A549 (cell line): ENCODE results near the gene NPRL2. TPM values are rescaled to one million over a fixed set of nuclear protein-coding genes. Genes with fewer than 3 reads are reported as not detected.

Source experiments
- ATAC-seq, 2 experiments: fragments of 200-7000 bp in 1 of 2; fragments of >200 bp in 1 of 2; cut with Nextera tagmentation in 1 of 2; cut with Tn5 transposase in 1 of 2; 3 replicates each; pipeline versions ENCODE4 v1.8.0 to v1.9.1; 2018 to 2020; ENCODE audit warnings: mild to moderate bottlenecking in 1 of 2, moderate library complexity in 1 of 2
- CTCF ChIA-PET: fragments of 300-600 bp; sonication (Branson Sonifier 250); formaldehyde crosslinking; extraction: SDS; loops from one replicate; lab custom pipeline; 2021; ENCODE audit warnings: antibody characterized with exemption, inconsistent platforms; lab: Yijun Ruan, JAX
- POLR2A ChIA-PET: fragments of 350-600 bp; formaldehyde crosslinking; extraction: SDS; loops from one replicate; lab custom pipeline; 2021; ENCODE audit warnings: antibody characterized with exemption, inconsistent platforms; lab: Yijun Ruan, JAX
- DNase-seq, 2 experiments: peaks; one replicate each; pipeline versions ENCODE4 v3.0.0 to v3.0.0-alpha.2; 2011 to 2016; ENCODE audit warnings: low read depth in 1 of 2, low spot score in 1 of 2
- FAIRE-seq: peaks from 2 replicates; lab custom pipeline; 2011; peaks lifted over from hg19 to GRCh38; lab: Jason Lieb, UNC
- H3K27ac ChIP-seq, 2 experiments: fragments of >200 bp; sonication (Bioruptor Twin); formaldehyde crosslinking; 3 replicates each; pipeline ENCODE4 v1.5.1; 2016 to 2017
- H3K4me1 ChIP-seq: fragments of >200 bp; sonication (Bioruptor Twin); formaldehyde crosslinking; 3 replicates; pipeline ENCODE4 v1.6.1; 2016
- H3K4me2 ChIP-seq: fragments of >200 bp; sonication (Bioruptor Twin); formaldehyde crosslinking; 3 replicates; pipeline ENCODE4 v1.6.1; 2016
- H3K4me3 ChIP-seq: fragments of >200 bp; sonication (Bioruptor Twin); formaldehyde crosslinking; 3 replicates; pipeline ENCODE4 v1.5.1; 2016
- H3K9me3 ChIP-seq: fragments of >200 bp; sonication (Bioruptor Twin); formaldehyde crosslinking; 3 replicates; pipeline ENCODE4 v1.6.1; 2016
- CHD2 ChIP-seq: fragments of 150-350 bp; IDR thresholded peaks from 2 replicates; pipeline ENCODE4 v1.6.1; 2014; ENCODE audit warnings: low read length; ENCODE audit not compliant: partially characterized antibody
- CHD4 ChIP-seq: fragments of 200-600 bp; sonication (generic); IDR thresholded peaks from 2 replicates; pipeline ENCODE4 v1.6.1; 2016; ENCODE audit warnings: antibody characterized with exemption, mild to moderate bottlenecking, borderline replicate concordance
- FOXS1 ChIP-seq: fragments of 250-450 bp; sonication (Bioruptor Pico); IDR thresholded peaks from 2 replicates; pipeline ENCODE4 v1.5.0; 2020; ENCODE audit warnings: mild to moderate bottlenecking, moderate library complexity
- HDAC2 ChIP-seq: fragments of 200-600 bp; sonication (generic); IDR thresholded peaks from 2 replicates; pipeline ENCODE4 v1.6.1; 2016
- HEYL ChIP-seq: fragments of 250-450 bp; sonication (Bioruptor Pico); IDR thresholded peaks from 2 replicates; pipeline ENCODE4 v1.8.0; 2021; ENCODE audit warnings: mild to moderate bottlenecking, moderate library complexity
- HOXB13 ChIP-seq: fragments of 250-450 bp; sonication (Bioruptor Pico); IDR thresholded peaks from 2 replicates; pipeline ENCODE4 v1.5.0; 2020; ENCODE audit warnings: low read depth, mild to moderate bottlenecking, moderate library complexity
- JUN ChIP-seq, 2 experiments: fragments of >200 bp; sonication (Bioruptor Twin); formaldehyde crosslinking; IDR thresholded peaks; 2 replicates in 1 of 2; 3 replicates in 1 of 2; pipeline ENCODE4 v1.6.1; 2016 to 2017
- JUNB ChIP-seq: fragments of >200 bp; sonication (Bioruptor Twin); formaldehyde crosslinking; IDR thresholded peaks from 2 replicates; pipeline ENCODE4 v1.6.1; 2016
- NPAS2 ChIP-seq: fragments of 250-450 bp; sonication (Bioruptor Pico); IDR thresholded peaks from 2 replicates; pipeline ENCODE4 v1.8.0; 2022; ENCODE audit warnings: mild to moderate bottlenecking, moderate library complexity, borderline replicate concordance
- PHF8 ChIP-seq: fragments of 200-600 bp; sonication (generic); IDR thresholded peaks from 2 replicates; pipeline ENCODE4 v1.6.1; 2016; ENCODE audit warnings: low read depth, mild to moderate bottlenecking, antibody characterized with exemption, moderate library complexity, borderline replicate concordance
- POLR2A ChIP-seq: IDR thresholded peaks from 2 replicates; pipeline ENCODE4 v1.6.1; 2012; ENCODE audit warnings: mild to moderate bottlenecking, low read length
- POLR2AphosphoS2 ChIP-seq: conservative IDR thresholded peaks from 2 replicates; pipeline ENCODE4 v1.6.1; 2012; ENCODE audit warnings: low read length, improper control_type of control experiment, inconsistent platforms
- TFCP2L1 ChIP-seq: fragments of 250-450 bp; sonication (Bioruptor Pico); IDR thresholded peaks from 2 replicates; pipeline ENCODE4 v1.5.0; 2021; ENCODE audit warnings: mild to moderate bottlenecking
- TP53 ChIP-seq: fragments of 250-450 bp; sonication (Bioruptor Pico); IDR thresholded peaks from 2 replicates; pipeline ENCODE4 v1.5.0; 2021; ENCODE audit warnings: mild to moderate bottlenecking, moderate library complexity
- USF2 ChIP-seq: fragments of 450-650 bp; IDR thresholded peaks from 2 replicates; pipeline ENCODE4 v1.6.1; 2014; ENCODE audit warnings: antibody characterized with exemption
- ZC3H11A ChIP-seq: fragments of 450-650 bp; IDR thresholded peaks from 2 replicates; pipeline ENCODE4 v1.6.1; 2014; ENCODE audit warnings: antibody characterized with exemption, mild to moderate bottlenecking
- WGBS: methylation state at CpG from one replicate; pipeline ENCODE4 v1.1.6; 2017; ENCODE audit errors: missing lambda C conversion rate; 5-methylcytosine and 5-hydroxymethylcytosine counted together
- polyA minus RNA-seq: library from RNA; depleted of rRNA, polyadenylated mRNA; stranded (reverse); fragments of >200 nt; gene quantifications from 2 replicates; pipeline ENCODE4 v1.2.3, GENCODE V29; 2011; rRNA and poly(A)+ RNA removed
- polyA plus RNA-seq, 4 experiments: library from polyadenylated mRNA; depleted of rRNA in 3 of 4; stranded (reverse); fragments of >200 nt; fragmentation: RNase III in 1 of 4; extraction: RNeasy Plus Mini Kit Qiagen cat#74134 plus additional on column Dnase treatment in 1 of 4; gene quantifications; 2 replicates in 3 of 4; 3 replicates in 1 of 4; pipeline ENCODE4 v1.2.3, GENCODE V29; 2011 to 2017
- TF ChIP-seq, protein P1 (sequence below): fragments of 250-450 bp; sonication (Bioruptor Pico); IDR thresholded peaks from 2 replicates; pipeline ENCODE4 v1.5.0; 2020; ENCODE audit warnings: low read depth, mild to moderate bottlenecking, moderate library complexity
- TF ChIP-seq, protein P2 (sequence below): IDR thresholded peaks from 2 replicates; pipeline ENCODE4 v1.6.1; 2012; ENCODE audit warnings: low read depth, borderline replicate concordance
- TF ChIP-seq, protein P3 (sequence below): IDR thresholded peaks from 2 replicates; pipeline ENCODE4 v1.6.1; 2012
- TF ChIP-seq, protein P4 (sequence below): fragments of 250-450 bp; sonication (Bioruptor Pico); IDR thresholded peaks from 2 replicates; pipeline ENCODE4 v1.5.0; 2021; ENCODE audit warnings: mild to moderate bottlenecking, moderate library complexity, borderline replicate concordance
- TF ChIP-seq, protein P5 (sequence below): IDR thresholded peaks from 2 replicates; pipeline ENCODE4 v1.6.1; 2012
- TF ChIP-seq, protein P6 (sequence below): fragments of >200 bp; sonication (Bioruptor Twin); formaldehyde crosslinking; IDR thresholded peaks from 2 replicates; pipeline ENCODE4 v1.6.1; 2016

Gene NPRL2
- polyA plus RNA-seq (2011; rRNA removed) = 19.9 and 28.5 TPM in 2 replicates
- 30.0 and 31.9 TPM in 2 replicates for polyA plus RNA-seq (2012; cell fraction: cytosol; rRNA removed)
- 46.0 and 46.7 TPM in 2 replicates for polyA plus RNA-seq (2012; cell fraction: nucleus; rRNA removed)
- 17.5 to 19.5 TPM (median 17.7 TPM) in 3 replicates for polyA plus RNA-seq (2017; fragmentation: RNase III; extraction: RNeasy Plus Mini Kit Qiagen cat#74134 plus additional on column Dnase treatment)
- polyA minus RNA-seq = 25.1 and 31.7 TPM in 2 replicates

- 1% methylated on average over 18 of the region's 64 CpGs for WGBS
- Histone ChIP-seq H3K4me1 (peaks cover 28% of the 10 kb centered on the region; the same call in 2 of the 3 replicates), H3K4me2 (peak within 1 kb of the TSS; percentile 99), H3K9me3 (no peaks in the 10 kb centered on the region), H3K27ac (peak within 1 kb of the TSS; percentile 97 to 100), H3K4me3 (peak within 1 kb of the TSS; percentile 76)
- CTCF ChIA-PET = interaction anchor here (1.2 to 5.3 kb wide), 6 partner anchors 39 to 264 kb away, joined by 3 to 32 read pairs (median 4); no protein-coding TSS in a partner anchor
- ATAC-seq (peak; percentile 86 to 91), DNase-seq (peak; percentile 92), FAIRE-seq (no peak)
- POLR2A ChIA-PET = interaction anchor here (0.6 to 1.6 kb wide), 5 partner anchors 8 to 218 kb away, joined by 3 to 13 read pairs (median 5); partner anchors contain the start of genes HEMK1, TMEM115 and TUSC2
- TF ChIP-seq PHF8 (peak; percentile 44; the same call in 1 of the 2 replicates), TP53 (CRISPR knock-in tag) (no peak), FOXS1 (CRISPR knock-in tag) (no peak), POLR2A (peak; percentile 68), POLR2AphosphoS2 (no peak), CHD4 (no peak), HOXB13 (CRISPR knock-in tag) (peak; percentile 77; the same call in 1 of the 2 replicates), HDAC2 (no peak), JUN (IDR thresholded peaks at IDR 0.05) (peak; percentile 31 to 80; a peak in 3 of 5 replicates), CHD2 (no peak), JUNB (no peak), USF2 (no peak), HEYL (CRISPR knock-in tag) (no peak), TFCP2L1 (CRISPR knock-in tag) (no peak), ZC3H11A (no peak), NPAS2 (CRISPR knock-in tag) (no peak)
- TF ChIP-seq, protein P1, sequence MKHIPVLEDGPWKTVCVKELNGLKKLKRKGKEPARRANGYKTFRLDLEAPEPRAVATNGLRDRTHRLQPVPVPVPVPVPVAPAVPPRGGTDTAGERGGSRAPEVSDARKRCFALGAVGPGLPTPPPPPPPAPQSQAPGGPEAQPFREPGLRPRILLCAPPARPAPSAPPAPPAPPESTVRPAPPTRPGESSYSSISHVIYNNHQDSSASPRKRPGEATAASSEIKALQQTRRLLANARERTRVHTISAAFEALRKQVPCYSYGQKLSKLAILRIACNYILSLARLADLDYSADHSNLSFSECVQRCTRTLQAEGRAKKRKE (CRISPR knock-in tag) = peak; percentile 64; the same call in 1 of the 2 replicates
- TF ChIP-seq, protein P2, sequence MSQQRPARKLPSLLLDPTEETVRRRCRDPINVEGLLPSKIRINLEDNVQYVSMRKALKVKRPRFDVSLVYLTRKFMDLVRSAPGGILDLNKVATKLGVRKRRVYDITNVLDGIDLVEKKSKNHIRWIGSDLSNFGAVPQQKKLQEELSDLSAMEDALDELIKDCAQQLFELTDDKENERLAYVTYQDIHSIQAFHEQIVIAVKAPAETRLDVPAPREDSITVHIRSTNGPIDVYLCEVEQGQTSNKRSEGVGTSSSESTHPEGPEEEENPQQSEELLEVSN = peak; percentile 97
- TF ChIP-seq, protein P3, sequence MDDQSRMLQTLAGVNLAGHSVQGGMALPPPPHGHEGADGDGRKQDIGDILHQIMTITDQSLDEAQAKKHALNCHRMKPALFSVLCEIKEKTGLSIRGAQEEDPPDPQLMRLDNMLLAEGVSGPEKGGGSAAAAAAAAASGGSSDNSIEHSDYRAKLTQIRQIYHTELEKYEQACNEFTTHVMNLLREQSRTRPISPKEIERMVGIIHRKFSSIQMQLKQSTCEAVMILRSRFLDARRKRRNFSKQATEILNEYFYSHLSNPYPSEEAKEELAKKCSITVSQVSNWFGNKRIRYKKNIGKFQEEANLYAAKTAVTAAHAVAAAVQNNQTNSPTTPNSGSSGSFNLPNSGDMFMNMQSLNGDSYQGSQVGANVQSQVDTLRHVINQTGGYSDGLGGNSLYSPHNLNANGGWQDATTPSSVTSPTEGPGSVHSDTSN = no peak
- TF ChIP-seq, protein P4, sequence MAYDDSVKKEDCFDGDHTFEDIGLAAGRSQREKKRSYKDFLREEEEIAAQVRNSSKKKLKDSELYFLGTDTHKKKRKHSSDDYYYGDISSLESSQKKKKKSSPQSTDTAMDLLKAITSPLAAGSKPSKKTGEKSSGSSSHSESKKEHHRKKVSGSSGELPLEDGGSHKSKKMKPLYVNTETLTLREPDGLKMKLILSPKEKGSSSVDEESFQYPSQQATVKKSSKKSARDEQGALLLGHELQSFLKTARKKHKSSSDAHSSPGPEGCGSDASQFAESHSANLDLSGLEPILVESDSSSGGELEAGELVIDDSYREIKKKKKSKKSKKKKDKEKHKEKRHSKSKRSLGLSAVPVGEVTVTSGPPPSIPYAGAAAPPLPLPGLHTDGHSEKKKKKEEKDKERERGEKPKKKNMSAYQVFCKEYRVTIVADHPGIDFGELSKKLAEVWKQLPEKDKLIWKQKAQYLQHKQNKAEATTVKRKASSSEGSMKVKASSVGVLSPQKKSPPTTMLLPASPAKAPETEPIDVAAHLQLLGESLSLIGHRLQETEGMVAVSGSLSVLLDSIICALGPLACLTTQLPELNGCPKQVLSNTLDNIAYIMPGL (CRISPR knock-in tag) = no peak
- TF ChIP-seq, protein P5, sequence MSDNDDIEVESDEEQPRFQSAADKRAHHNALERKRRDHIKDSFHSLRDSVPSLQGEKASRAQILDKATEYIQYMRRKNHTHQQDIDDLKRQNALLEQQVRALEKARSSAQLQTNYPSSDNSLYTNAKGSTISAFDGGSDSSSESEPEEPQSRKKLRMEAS = peak; percentile 96
- TF ChIP-seq, protein P6, sequence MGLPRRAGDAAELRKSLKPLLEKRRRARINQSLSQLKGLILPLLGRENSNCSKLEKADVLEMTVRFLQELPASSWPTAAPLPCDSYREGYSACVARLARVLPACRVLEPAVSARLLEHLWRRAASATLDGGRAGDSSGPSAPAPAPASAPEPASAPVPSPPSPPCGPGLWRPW = no peak
These were observed at the start of gene NPRL2, which contains the start of gene CYB561D2 for GRCh38 chr3:50350527-50351322. Gene NPRL2, minus strand, starts transcription at chr3:50350775. Its CDS starts 123 bp downstream, at chr3:50350652. Gene CYB561D2, plus strand, starts transcription at chr3:50350862. Its CDS starts 572 bp downstream, at chr3:50351434.
